Measurements from ENCODE around the gene RASGRF2. TPM values are rescaled to one million over a fixed set of nuclear protein-coding genes. Genes with fewer than 3 reads are reported as not detected.

The RASGRF2 gene
- total and polyA plus RNA-seq, 11 donors, result 3.6 to 16.6 (median 6.3) TPM

DNA sequence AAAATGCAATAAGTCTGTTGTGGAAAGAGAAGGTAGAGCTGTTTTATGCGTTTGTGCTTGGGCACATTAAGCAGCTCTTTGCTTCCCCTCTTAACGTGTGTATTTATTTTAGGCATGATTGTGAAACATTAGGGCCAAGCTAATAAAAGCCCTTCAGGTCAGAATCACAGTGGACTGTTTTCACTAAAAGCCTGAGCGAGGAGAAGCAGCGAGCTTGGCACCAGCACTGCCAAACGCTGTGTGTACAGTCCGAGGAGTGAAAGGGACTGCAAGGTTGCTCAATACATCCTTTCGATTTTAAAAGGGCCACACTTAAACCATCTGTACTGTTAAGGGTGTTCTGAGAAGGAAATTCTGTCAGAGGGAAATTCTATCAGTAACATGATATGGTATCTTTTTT is 165.8 kb downstream of the RASGRF2 start:
- no peak overlapping the region for H3K4me3 ChIP-seq
- WGBS, 4 donors, result 77 to 91% (median 88%) methylated on average over 7 of the region's 7 CpGs
- ATAC-seq, result no peak
- no peaks in the 10 kb centered on the region for H3K9me3 ChIP-seq
- no peak overlapping the region for H3K27ac ChIP-seq
- intact Hi-C loops (cut with DNase I), result no loop called here
- H3K36me3 ChIP-seq, result peaks cover 0 to 38% (median 12%) of the 10 kb centered on the region in 9 donors
- DNase-seq, result no peak
- H3K4me1 ChIP-seq, result peaks cover 0 to 11% (median 0%) of the 10 kb centered on the region in 12 donors
- no peak for TF ChIP-seq POLR2A (IDR thresholded peaks at IDR 0.05)
- TF ChIP-seq, protein P1, sequence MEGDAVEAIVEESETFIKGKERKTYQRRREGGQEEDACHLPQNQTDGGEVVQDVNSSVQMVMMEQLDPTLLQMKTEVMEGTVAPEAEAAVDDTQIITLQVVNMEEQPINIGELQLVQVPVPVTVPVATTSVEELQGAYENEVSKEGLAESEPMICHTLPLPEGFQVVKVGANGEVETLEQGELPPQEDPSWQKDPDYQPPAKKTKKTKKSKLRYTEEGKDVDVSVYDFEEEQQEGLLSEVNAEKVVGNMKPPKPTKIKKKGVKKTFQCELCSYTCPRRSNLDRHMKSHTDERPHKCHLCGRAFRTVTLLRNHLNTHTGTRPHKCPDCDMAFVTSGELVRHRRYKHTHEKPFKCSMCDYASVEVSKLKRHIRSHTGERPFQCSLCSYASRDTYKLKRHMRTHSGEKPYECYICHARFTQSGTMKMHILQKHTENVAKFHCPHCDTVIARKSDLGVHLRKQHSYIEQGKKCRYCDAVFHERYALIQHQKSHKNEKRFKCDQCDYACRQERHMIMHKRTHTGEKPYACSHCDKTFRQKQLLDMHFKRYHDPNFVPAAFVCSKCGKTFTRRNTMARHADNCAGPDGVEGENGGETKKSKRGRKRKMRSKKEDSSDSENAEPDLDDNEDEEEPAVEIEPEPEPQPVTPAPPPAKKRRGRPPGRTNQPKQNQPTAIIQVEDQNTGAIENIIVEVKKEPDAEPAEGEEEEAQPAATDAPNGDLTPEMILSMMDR (IDR thresholded peaks at IDR 0.05), result no peak
- H3K27me3 ChIP-seq, result no peaks in the 10 kb centered on the region

DNA sequence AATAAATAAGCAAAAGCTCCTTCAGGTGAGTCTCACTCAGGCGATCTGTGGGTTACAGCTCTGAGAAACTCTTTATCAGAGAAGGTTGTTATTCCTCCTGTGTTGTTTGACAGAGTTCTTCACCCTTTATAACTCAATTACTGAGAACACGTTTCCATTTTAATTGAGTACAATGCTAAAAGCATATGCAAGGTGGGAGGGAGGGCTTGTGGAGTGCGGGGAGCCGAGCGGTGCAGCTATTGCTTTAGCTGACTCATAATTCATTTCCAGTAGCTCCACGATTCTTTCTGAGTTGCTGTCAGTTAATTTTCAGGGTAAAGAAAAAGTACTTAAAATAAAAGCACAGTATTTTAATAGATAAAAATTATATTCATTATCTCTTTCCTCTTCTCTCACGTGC is 168.3 kb downstream of the RASGRF2 start:
- H3K27me3 ChIP-seq, result no peaks in the 10 kb centered on the region
- H3K4me3 ChIP-seq, result no peak overlapping the region
- peaks cover 0 to 38% (median 12%) of the 10 kb centered on the region in 9 donors for H3K36me3 ChIP-seq
- no peak for ATAC-seq
- H3K4me1 ChIP-seq, result peaks cover 0 to 4% (median 0%) of the 10 kb centered on the region in 12 donors
- no peaks in the 10 kb centered on the region for H3K9me3 ChIP-seq
- TF ChIP-seq, protein P1 (IDR thresholded peaks at IDR 0.05), result no peak
- TF ChIP-seq POLR2A (IDR thresholded peaks at IDR 0.05), result no peak
- intact Hi-C loops (cut with DNase I), result no loop called here
- WGBS, 4 donors, result 80 to 93% (median 90%) methylated on average over 7 of the region's 7 CpGs
- no peak overlapping the region for H3K27ac ChIP-seq
- DNase-seq, result no peak

DNA sequence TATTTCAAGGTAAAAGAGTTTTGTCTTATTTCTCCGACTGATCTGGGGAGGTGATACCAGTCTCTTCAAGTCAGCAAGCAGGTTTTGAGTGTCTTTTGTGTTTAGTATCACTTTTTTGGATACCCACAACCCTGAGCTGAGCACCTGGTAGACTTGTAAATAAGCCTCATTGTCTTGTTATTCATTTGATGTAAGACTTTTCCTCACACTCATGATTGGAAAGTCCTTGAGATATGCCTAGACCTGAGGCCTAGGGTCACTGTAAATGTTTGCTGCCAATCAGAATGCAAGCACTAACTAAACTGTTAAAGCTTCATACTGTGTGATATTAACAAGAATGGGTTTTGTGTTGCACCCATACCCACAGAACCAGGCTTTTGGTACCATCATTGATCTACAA is 172.2 kb downstream of the RASGRF2 start:
- H3K27me3 ChIP-seq, result no peaks in the 10 kb centered on the region
- no peak overlapping the region for H3K27ac ChIP-seq
- H3K36me3 ChIP-seq, result peaks cover 0 to 17% (median 1%) of the 10 kb centered on the region in 9 donors
- ATAC-seq (no peak), DNase-seq (no peak)
- peaks cover 0 to 6% (median 0%) of the 10 kb centered on the region in 12 donors for H3K9me3 ChIP-seq
- 76 to 88% (median 79%) methylated on average over 1 of the region's 1 CpG for WGBS, 4 donors
- TF ChIP-seq POLR2A (IDR thresholded peaks at IDR 0.05), result no peak
- TF ChIP-seq, protein P1 (IDR thresholded peaks at IDR 0.05), result no peak
- no peak overlapping the region for H3K4me3 ChIP-seq
- intact Hi-C loops (cut with DNase I), result no loop called here
- peaks cover 0 to 4% (median 0%) of the 10 kb centered on the region in 12 donors for H3K4me1 ChIP-seq

DNA sequence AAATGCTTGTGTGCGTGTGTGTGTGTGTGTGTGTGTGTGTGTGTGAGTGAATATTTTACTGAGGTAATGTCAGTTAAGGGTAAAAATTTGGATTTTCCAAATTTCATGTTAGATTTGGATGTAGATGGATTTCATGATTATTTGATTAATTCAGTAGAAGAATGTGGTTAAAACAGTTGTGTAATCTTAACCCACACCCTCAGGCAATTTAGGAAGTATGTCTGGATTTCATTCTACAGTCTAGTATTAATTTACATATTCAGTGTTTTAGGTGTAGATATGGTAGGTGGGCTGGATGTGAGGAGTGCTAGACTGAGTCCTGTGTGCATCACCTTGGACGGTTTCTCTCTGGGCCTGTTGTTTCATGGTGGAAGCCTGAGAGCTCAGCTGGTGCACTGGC is 173.9 kb downstream of the RASGRF2 start:
- no peak for ATAC-seq
- 70 to 86% (median 76%) methylated on average over 2 of the region's 2 CpGs for WGBS, 4 donors

More for the DNA sequence above, 173.9 kb downstream of the RASGRF2 start:
- no peak for DNase-seq
- H3K27ac ChIP-seq, result no peak overlapping the region
- peaks cover 0 to 2% (median 0%) of the 10 kb centered on the region in 9 donors for H3K36me3 ChIP-seq
- H3K9me3 ChIP-seq, result peaks cover 0 to 6% (median 0%) of the 10 kb centered on the region in 12 donors
- intact Hi-C loops (cut with DNase I), result no loop called here
- no peak for TF ChIP-seq POLR2A (IDR thresholded peaks at IDR 0.05)
- TF ChIP-seq, protein P1 (IDR thresholded peaks at IDR 0.05), result no peak
- no peaks in the 10 kb centered on the region for H3K27me3 ChIP-seq
- no peak overlapping the region for H3K4me3 ChIP-seq
- peaks cover 0 to 4% (median 0%) of the 10 kb centered on the region in 12 donors for H3K4me1 ChIP-seq
